DOHH2 (cell line): ENCODE measurements around the gene KCNK7.

ENCODE experiments used
- CTCF ChIP-seq: fragments of 200-600 bp; sonication (generic); IDR thresholded peaks from one replicate; pipeline ENCODE4 v1.5.1; 2014; ENCODE audit warnings: antibody characterized with exemption, mild to moderate bottlenecking, low read depth, low read length; ENCODE audit not compliant: poor library complexity, severe bottlenecking
- EZH2phosphoT487 ChIP-seq: fragments of 200-600 bp; sonication (generic); IDR thresholded peaks from 2 replicates; pipeline ENCODE4 v1.6.1; 2017; ENCODE audit warnings: borderline replicate concordance, mild to moderate bottlenecking, antibody characterized with exemption, low read length, moderate library complexity, mixed read lengths

- TF ChIP-seq CTCF (no peak), EZH2phosphoT487 (no peak)
These were observed 19.8 kb upstream of the KCNK7 start, which contains the start of gene PCNX3 for GRCh38 chr11:65615229-65615949.
